OCI-LY7 (cell line): ENCODE data around the gene SLC38A3. TPM values are rescaled to one million over a fixed set of nuclear protein-coding genes. Genes with fewer than 3 reads are reported as not detected.

Experiments
- BruUV-seq: library from RNA; stranded (reverse); fragments of 400-500 nt; replicated peaks from 2 replicates; lab custom pipeline; 2021; lab: Mats Ljungman, UMichigan
- CTCF ChIA-PET: fragments of 300-600 bp; sonication (Branson Sonifier 250); formaldehyde crosslinking; loops from one replicate; lab custom pipeline; 2022; ENCODE audit warnings: antibody characterized with exemption; ENCODE audit not compliant: unreplicated experiment; lab: Charles Lee
- POLR2A ChIA-PET: fragments of 300-600 bp; sonication (Branson Sonifier 250); formaldehyde crosslinking; loops from one replicate; lab custom pipeline; 2022; ENCODE audit warnings: antibody characterized with exemption; lab: Charles Lee
- DNase-seq: peaks from one replicate; pipeline ENCODE4 v3.0.0-alpha.2; 2015; ENCODE audit warnings: low spot score
- H2AFZ ChIP-seq: fragments of 200-600 bp; sonication (generic), shearing (Covaris generic); 2 replicates; pipeline ENCODE4 v1.6.1; 2014; ENCODE audit warnings: mild to moderate bottlenecking, antibody characterized with exemption, low read length, moderate library complexity
- H3K27ac ChIP-seq: fragments of 200-600 bp; sonication (generic); 2 replicates; pipeline ENCODE4 v1.5.1; 2014; ENCODE audit warnings: mixed run types, low read depth, mild to moderate bottlenecking, moderate library complexity, low read length, inconsistent platforms; ENCODE audit not compliant: poor library complexity, severe bottlenecking
- H3K36me3 ChIP-seq: fragments of 200-600 bp; sonication (generic); 2 replicates; pipeline ENCODE4 v1.6.1; 2014; ENCODE audit warnings: mild to moderate bottlenecking, antibody characterized with exemption, low read length, moderate library complexity, mixed read lengths; ENCODE audit not compliant: insufficient read depth
- H3K4me1 ChIP-seq: fragments of 200-600 bp; sonication (generic); 2 replicates; pipeline ENCODE4 v1.5.1; 2014; ENCODE audit warnings: mild to moderate bottlenecking, low read length; ENCODE audit not compliant: insufficient read depth, poor library complexity, severe bottlenecking
- H3K4me2 ChIP-seq: fragments of 200-600 bp; sonication (generic); 2 replicates; pipeline ENCODE4 v1.6.1; 2014; ENCODE audit warnings: mild to moderate bottlenecking, low read length
- H3K4me3 ChIP-seq: fragments of 200-600 bp; sonication (generic); 2 replicates; pipeline ENCODE4 v1.5.1; 2014; ENCODE audit warnings: mild to moderate bottlenecking, low read depth, low read length; ENCODE audit not compliant: poor library complexity, severe bottlenecking
- H3K79me2 ChIP-seq: fragments of 200-600 bp; sonication (generic); 2 replicates; pipeline ENCODE4 v1.6.1; 2016; ENCODE audit warnings: low read depth, mild to moderate bottlenecking, low read length, moderate library complexity, mixed read lengths; ENCODE audit not compliant: insufficient read depth
- H3K9me2 ChIP-seq: fragments of 200-600 bp; sonication (generic); 2 replicates; pipeline ENCODE4 v1.6.1; 2016; ENCODE audit warnings: mild to moderate bottlenecking, low read length, mixed read lengths; ENCODE audit not compliant: insufficient read depth
- H3K9me3 ChIP-seq: fragments of 200-600 bp; sonication (generic); 2 replicates; pipeline ENCODE4 v1.6.1; 2014; ENCODE audit warnings: mild to moderate bottlenecking, mixed run types, low read length, mixed read lengths
- H4K20me1 ChIP-seq: fragments of 200-600 bp; sonication (generic); 2 replicates; pipeline ENCODE4 v1.6.1; 2014; ENCODE audit warnings: mild to moderate bottlenecking, antibody characterized with exemption, low read length, moderate library complexity, mixed read lengths; ENCODE audit not compliant: insufficient read depth
- CTCF ChIP-seq: fragments of 200-600 bp; sonication (generic); conservative IDR thresholded peaks from 2 replicates; pipeline ENCODE4 v1.5.1; 2014; ENCODE audit warnings: mild to moderate bottlenecking, antibody characterized with exemption, low read length, moderate library complexity, mixed read lengths
- EZH2phosphoT487 ChIP-seq: fragments of 200-600 bp; sonication (generic); IDR thresholded peaks from 2 replicates; pipeline ENCODE4 v1.6.1; 2018; ENCODE audit warnings: low read depth, borderline replicate concordance, mild to moderate bottlenecking, mixed run types, antibody characterized with exemption, low read length, moderate library complexity, mixed read lengths
- intact Hi-C: fragments of 100-400 bp; cut with micrococcal nuclease; formaldehyde crosslinking; loops from one replicate; pipeline ENCODE4 v1.10.0; 2022; ENCODE audit not compliant: unreplicated experiment
- total RNA-seq, 2 experiments: library from RNA; depleted of rRNA in 1 of 2; stranded (reverse); fragments of >200 nt in 1 of 2; shearing (Covaris generic) in 1 of 2; gene quantifications; 2 replicates each; pipeline ENCODE4 v1.2.3, GENCODE V29; 2014 to 2022

Gene SLC38A3
- total RNA-seq, 2 experiments from 2014 or later = not detected

GRCh38 chr3:50218448-50218847 lies 13.4 kb downstream of the SLC38A3 start:
- H2AFZ ChIP-seq = no peak overlapping the region
- H3K9me2 ChIP-seq = no peaks in the 10 kb centered on the region
- ChIA-PET POLR2A (interaction anchor here (1.1 kb wide), 1 partner anchor 1616 kb away, joined by 3 read pairs; no protein-coding TSS in a partner anchor), CTCF (interaction anchor here (1.6 kb wide), 1 partner anchor 24 kb away, joined by 9 read pairs; no protein-coding TSS in a partner anchor)
- no peak overlapping the region for H3K27ac ChIP-seq
- H3K36me3 ChIP-seq = no peaks in the 10 kb centered on the region
- H4K20me1 ChIP-seq = no peaks in the 10 kb centered on the region
- no peaks in the 10 kb centered on the region for H3K9me3 ChIP-seq
- no TSS peak for BruUV-seq
- TF ChIP-seq EZH2phosphoT487 (no peak), CTCF (no peak)
- intact Hi-C loops = no loop called here
- no peak for DNase-seq
- H3K4me2 ChIP-seq = no peak overlapping the region
- peaks cover 14% of the 10 kb centered on the region for H3K4me1 ChIP-seq
- H3K4me3 ChIP-seq = no peak overlapping the region
- H3K79me2 ChIP-seq = no peaks in the 10 kb centered on the region

GRCh38 chr3:50219285-50219684 lies 14.2 kb downstream of the SLC38A3 start:
- H4K20me1 ChIP-seq = no peaks in the 10 kb centered on the region
- no TSS peak for BruUV-seq
- H3K9me3 ChIP-seq = no peaks in the 10 kb centered on the region
- no peak overlapping the region for H3K4me2 ChIP-seq
- POLR2A ChIA-PET = interaction anchor here (0.6 to 0.9 kb wide), 2 partner anchors 19 to 25 kb away, joined by 3 to 5 read pairs; no protein-coding TSS in a partner anchor
- H3K4me3 ChIP-seq = no peak overlapping the region
- intact Hi-C loops = no loop called here
- TF ChIP-seq CTCF (no peak), EZH2phosphoT487 (no peak)
- no peaks in the 10 kb centered on the region for H3K36me3 ChIP-seq
- H3K9me2 ChIP-seq = no peaks in the 10 kb centered on the region
- peaks cover 14% of the 10 kb centered on the region for H3K4me1 ChIP-seq
- no peak for DNase-seq
- H2AFZ ChIP-seq = no peak overlapping the region
- H3K79me2 ChIP-seq = no peaks in the 10 kb centered on the region
- CTCF ChIA-PET = interaction anchor here (0.7 to 1.6 kb wide), 2 partner anchors 25 to 80 kb away, joined by 3 to 9 read pairs; partner anchors contain the start of genes HYAL3 and NAA80
- no peak overlapping the region for H3K27ac ChIP-seq

GRCh38 chr3:50220109-50220508 lies 15.0 kb downstream of the SLC38A3 start:
- H3K4me3 ChIP-seq = no peak overlapping the region
- no peaks in the 10 kb centered on the region for H3K36me3 ChIP-seq
- H3K79me2 ChIP-seq = no peaks in the 10 kb centered on the region
- intact Hi-C loops = loop anchor here (10.0 kb wide), 1 partner anchor 415 kb away; the partner anchor contains the start of gene INKA1
- TF ChIP-seq CTCF (no peak), EZH2phosphoT487 (no peak)
- no peaks in the 10 kb centered on the region for H4K20me1 ChIP-seq
- no peaks in the 10 kb centered on the region for H3K9me3 ChIP-seq
- no peaks in the 10 kb centered on the region for H3K9me2 ChIP-seq
- POLR2A ChIA-PET = interaction anchor here (0.8 kb wide), 1 partner anchor 25 kb away, joined by 3 read pairs; no protein-coding TSS in a partner anchor
- H3K27ac ChIP-seq = no peak overlapping the region
- no TSS peak for BruUV-seq
- H3K4me1 ChIP-seq = peaks cover 14% of the 10 kb centered on the region
- H2AFZ ChIP-seq = no peak overlapping the region
- DNase-seq = no peak
- no peak overlapping the region for H3K4me2 ChIP-seq
- CTCF ChIA-PET = no interaction called here
